ENCODE data around the gene EBF3.

The EBF3 gene

DNA sequence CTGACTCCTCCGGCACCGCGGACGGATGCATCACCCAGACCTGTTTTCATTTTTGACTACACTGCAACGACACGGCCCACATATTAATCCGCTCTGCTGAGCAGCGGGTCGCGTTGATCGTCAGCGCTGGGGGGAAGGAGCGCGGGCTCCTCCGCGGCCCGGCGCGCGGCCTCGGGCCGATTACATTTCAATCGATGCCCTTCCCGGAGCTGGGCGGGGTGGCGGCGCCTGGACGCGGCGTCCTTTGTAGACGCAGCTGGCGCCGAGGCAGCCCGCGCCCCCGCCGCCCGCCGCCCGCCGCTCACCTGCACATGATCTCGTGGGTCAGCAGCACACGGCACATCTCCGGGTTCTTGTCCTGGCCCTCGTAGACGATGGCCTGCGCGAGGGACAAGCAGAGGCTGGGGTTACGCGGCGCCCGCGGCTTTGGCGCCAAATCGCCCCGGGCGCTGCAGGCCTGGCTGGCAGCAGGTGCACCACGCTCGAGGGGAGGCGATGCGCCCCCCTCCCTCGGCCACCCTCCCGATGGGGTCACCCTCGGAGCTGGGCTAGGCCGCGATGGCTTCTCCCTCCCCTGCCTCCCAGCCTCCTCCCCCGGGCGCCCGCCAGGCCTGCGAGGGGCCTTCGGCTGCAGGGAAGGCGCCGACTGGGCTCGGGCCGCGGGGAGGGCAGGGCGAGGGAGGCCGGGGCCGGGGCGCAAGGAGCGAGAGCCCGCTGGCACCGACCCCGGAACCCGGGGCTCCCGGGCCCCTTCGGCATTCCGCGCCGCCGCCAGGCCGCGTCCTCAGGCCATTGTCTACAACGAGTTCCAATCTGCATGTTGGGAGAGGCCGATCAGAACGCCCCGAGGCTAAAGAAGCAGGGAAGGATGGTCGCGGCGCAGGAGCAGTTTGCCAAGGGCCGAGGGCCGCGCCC lies 5.2 kb downstream of the EBF3 start:
- peak; percentile 55 for DNase-seq

DNA sequence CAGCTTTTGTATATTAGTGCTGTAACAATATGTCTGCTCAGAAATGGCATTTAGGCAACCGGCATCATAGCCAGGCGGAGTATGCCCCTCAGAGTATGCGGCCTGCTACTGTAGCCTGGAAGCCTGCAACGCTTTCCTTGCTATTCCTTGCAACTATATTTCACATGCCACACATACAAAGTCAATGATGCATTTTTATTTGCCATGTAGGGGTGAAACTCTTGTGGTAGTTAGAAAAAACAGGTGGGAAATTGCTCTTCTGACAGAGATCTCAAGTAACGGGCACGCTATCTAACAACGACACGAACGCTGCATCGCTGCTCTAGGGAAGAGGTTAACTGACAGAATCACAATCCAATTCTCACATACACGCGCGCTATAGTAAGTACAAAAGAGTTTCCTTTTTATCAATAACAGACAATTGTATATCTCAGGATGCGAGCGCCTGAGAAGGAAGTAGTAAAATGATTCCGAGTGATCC lies 5.9 kb downstream of the EBF3 start:
- DNase-seq, result no peak

DNA sequence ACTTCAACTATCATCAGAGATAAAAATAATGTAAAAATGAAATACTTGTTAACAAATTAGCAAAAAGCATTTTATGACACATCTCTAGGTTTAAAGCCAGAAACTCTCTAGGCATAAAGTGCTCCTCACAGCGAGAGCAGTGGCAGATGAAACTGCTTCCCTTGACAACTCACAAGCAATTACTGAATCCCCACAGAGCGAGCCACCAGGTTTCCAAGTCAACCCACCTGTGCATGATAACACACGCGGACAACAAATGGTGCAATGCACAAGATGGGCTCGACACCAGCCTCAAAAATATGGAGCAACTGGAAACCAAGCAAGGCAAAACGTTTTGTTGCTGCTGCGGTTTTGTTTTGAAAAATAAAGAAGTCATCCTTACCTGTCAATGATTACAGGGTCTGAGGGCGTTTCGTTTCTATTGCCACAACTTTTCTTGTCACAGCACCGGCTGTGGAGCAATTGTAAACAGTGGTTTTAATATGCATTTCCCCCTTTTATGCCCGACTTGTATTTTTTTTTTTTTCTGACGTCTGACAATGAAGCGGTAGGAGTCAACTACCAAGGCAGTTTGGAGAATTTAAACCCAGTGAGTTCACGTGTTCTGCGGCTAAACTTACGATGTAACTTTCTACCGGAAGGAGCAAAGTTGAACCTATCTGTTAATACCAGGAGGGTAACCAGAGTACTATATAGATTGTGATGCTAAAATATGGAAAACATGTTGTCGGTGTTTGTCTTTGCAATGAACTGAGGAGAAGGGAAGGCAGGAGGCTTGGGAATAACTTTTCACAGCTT lies 7.0 kb downstream of the EBF3 start:
- no peak for DNase-seq

DNA sequence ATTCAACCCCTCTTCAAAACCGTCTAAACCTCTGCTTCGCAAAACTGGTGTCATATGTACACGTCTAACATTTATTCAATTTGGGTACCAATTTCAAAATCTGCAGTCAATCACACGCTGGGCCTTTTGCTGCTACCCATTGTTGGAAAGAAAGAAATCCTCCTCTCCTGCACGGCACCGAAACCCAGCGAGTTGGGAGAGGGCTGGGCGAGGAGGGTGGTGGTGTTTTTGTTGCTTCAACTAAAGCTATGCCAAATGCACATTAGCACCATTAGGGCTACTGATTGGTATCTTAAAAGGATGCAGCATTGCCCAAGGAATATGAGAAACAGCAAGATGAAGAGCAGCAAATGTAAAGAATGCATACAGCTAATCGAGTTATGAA lies 7.8 kb downstream of the EBF3 start:
- no peak for DNase-seq

DNA sequence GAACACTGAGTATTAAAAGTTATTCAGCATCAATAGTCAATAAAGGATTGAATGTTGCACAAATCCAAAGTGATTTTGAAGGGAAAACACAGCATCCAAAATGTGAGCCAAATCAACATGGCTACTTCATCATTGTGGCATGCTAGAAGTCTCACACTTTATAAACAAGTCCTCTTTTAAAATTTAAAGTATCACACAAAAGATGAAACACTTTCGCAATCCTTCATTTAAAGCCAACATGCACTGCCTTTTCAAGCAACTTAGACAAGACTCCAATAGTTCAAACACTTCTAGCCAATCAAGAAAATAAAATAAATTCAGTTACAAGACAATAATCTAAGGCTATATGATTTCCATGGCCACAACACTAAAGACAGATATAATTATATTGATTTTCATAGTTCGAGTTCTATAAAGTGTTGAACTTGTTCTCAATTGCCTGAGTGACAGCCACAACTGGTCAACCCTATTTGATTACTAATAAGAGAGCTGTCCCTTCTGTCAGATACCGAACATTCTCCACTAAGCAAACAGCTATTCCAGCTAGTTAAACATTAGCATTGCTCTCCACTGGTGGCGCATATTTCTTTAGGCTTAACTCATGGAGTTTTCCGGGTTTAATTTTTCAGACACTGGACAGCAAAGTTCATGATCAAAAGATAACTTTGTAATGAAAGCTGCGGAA lies 8.3 kb downstream of the EBF3 start:
- DNase-seq, result no peak

DNA sequence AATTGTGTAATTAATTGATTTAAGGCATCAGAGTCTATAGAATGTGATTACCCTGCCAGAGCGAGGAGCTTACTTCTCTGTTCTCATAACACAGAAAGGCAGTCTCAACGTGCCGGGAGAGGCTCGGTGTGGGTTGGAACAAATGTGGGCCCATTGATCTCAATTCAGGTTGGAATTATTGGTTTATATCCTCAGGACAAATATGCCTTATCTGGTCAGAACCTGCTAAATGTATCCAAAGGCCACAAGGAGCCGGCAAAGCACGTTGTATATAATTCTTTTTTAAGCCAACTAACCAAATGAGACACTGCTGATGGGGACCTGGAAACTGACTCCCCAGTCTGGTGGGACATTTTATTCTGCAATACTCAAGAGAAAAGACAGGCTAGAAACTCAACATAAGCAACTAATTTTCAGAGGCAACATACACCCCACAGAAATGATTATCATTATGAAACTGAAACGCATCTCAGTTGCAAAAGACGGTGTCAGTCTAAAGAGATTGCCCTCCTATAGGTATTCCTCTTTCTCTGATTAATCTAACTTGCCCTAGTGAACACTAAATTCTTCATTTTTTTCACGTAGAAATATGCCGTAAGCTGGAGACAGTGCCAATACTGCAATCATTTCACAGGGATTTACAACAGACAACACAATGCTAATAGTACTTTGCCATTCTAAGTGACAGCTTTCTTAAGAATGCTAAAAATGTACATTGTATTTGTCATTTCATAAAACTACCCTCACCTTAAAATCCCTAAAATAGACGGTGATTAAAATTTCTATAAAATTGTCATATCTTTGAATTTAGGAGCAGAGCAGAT lies 9.4 kb downstream of the EBF3 start:
- DNase-seq, result no peak

DNA sequence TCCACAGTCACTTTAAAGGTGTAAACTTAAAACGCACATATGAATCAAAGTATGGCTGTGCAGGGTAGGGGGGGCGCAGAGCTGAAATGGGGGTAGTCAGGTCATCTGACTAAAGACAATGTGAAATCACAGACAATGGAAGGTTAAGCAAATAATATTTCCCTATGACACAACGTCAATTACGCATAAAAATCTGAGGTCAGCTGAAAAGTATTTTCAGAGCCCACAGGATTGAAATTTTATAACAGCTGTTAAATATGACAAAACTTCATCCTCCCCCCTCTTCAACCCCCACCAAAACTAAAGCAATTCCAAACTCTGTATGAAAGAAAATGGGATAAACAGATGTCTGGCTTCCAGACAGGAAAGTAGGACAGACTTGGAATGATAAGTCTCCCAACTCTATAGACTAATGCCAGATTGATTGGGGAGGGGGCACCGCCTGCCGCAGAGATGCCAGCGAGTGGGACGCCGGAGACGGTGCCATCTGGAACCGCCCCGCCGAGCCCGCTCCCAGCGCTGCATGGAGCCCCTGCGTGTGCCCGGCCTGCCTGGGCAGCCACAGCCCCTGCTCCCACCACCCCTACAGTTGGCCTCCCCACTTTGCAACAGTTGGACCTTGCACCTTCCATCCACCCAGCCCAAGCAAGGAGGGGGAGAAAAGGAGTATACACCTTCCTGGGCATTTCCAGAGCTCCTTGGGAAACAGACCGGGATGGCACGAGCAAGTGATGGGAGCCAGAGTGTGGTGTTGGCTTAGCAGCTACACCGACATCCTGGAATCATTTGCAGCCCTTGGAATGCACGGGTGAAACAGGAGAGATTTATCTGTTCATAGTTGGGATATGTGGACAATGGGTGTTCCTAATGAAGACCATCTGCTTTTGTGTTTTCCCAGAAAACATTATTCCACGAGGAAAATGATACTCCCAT lies 10.7 kb downstream of the EBF3 start:
- DNase-seq, result no peak

DNA sequence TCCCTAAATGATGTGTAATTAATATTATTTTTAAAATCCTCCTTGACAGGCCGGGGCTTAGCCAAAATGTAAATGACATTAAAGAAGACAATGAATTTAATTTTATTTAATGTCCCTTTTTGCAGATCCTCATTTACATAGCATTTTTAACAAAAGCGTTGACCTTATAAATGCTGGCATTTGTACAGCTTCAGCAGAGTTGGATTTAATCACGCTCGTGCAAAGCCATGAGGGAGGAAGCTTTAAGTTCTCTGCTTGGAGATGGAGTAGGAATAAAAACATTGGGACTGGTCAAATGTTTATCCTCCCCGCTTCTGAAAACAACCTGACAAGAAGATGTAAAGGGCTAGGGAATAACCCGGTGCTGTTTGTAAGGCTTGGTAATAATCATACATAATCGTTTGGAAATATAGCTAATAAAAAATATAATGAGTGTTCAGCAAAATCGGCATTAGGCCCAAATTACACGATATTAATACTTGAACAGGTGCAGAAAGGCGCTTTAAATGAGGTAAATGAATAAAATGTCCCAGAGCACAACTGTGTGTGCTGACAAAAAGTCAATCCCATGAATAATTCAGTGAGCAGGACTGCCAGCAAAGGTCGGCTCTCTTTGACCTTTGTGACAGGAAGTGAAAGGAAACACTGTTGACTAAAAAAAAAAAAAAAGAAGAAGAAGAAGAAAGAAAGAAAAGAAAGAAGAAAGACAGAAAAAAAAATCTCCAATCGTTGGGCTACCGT lies 11.5 kb downstream of the EBF3 start:
- DNase-seq, result no peak

DNA sequence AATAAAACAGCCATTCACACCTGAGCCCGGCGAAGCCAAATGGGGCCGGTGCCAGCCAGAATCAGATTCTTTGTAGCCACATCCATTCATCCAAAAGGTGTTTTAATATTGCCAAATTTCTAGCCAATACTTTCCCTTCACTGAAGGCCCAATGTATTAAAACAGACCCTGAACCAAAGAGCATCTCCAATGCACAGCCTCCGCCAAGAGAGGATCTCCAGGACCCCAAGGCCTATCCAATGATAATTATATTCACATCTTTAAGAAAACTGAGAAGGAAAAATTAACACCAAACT lies 12.2 kb downstream of the EBF3 start:
- DNase-seq, result no peak

DNA sequence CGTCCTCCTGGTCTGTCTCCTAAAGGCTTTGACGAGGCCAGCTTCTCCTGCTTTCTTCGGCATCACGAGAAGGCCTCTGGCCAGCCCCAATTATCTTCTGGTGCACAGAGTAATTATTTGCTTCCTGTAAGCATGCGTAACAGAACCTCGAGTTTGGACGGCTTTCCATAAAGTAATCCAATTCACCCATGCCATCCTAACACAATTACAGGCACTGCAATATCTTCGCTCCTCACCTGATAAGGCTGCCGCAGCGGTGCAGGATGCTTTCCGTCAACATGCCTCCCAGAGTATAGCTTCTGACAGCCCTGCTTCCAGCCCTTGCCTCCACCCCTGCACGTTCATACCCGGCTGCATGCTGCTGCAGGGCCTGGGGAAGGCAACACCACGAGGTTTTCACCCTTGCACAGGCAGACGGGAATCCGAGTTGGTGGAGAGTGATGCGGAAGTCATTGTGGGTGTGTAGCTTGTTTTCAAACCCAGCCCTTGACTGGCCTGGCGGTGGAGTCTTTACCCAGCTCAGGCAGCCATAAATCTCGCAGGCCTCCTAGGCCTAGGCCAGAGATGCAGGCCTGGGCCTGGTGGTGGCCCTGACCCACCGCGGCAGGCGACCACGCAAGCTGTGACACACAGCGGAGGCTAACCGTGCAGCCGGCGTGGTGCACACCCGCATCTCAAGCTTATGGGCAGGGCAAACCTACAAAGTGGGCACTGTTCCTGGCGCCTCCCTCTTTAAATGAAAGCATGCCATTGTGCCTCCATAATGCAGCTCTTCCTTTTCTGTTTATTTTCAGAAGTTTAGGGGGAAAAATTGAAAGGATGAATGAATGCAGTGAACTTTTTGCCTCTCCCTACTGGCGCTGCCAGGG lies 12.7 kb downstream of the EBF3 start:
- no peak for DNase-seq

DNA sequence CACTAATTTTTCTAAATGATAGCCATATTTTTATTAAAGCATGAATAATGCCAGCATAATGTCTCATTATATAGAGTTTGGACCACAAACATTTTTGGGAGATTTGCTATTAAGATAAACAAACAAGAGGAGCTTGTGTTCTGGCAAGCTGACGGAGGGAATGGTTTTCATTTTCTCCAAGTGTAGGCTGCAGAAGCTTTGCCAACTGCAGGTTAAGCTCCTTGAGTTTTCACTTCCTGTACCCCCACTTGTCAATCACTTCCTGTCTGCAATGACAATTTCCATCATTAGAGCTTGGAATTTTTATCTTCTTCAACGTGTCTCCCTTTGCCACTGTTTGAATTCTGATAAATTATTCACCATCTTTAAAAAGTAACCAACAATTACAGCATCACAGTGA lies 13.4 kb downstream of the EBF3 start:
- no peak for DNase-seq

DNA sequence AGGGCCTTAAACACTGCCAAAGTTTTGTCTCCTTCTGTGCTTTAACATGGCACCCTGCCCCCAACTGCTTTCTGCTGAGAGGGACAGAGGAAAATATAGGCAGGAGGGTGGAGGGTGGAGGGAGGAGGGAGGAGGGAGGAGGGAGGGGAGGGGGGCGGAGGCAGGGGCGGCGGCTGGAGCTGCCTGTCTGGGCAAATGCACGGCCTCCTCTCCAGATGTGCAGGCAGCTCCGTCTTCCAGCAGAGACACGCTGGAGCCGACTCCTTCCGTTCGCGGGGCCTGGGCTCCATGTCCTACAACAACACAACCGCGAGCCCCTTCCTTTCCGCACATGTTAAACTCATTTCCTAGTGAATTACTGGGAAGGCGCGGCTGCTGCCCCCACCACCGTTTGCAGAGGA lies 14.2 kb downstream of the EBF3 start:
- DNase-seq, result peak; percentile 39

DNA sequence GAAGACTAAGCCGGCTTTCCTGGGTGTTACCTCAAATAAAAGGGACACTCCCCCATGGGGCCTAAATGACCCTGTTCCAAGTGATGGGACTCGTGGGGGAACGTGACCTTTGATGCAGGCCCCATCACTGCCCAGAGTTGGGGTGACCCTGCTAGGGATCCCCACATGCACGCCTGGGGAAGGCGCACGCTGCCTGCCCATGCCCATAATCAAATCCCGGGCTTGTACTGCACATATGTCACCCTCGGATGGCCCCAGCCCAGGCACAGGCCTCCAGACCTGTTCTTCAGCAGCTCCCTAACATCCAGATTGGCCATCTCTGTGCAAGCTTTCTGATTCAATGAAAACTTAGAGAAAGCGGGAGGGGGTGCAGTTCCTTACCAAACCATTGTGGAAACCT lies 14.7 kb downstream of the EBF3 start:
- no peak for DNase-seq

DNA sequence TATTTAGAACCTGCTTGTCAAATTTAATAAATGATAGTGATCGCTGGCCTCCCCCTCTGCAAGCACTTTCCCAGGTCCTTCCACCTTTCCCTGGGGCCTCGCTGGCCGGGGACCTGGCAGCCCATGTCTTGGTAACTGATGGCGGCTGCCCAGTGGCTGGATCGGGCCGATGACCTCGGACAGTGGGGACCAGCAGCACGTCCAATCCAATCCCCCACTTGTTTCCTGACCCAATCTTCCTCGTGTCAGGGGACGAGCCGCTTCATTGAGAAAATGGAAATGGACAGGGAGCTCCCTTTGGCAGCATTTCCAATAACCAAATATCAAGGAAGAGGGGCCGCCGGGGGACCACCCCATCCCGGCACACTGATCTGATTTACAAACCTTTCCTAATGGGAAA lies 17.2 kb downstream of the EBF3 start:
- no peak for DNase-seq

DNA sequence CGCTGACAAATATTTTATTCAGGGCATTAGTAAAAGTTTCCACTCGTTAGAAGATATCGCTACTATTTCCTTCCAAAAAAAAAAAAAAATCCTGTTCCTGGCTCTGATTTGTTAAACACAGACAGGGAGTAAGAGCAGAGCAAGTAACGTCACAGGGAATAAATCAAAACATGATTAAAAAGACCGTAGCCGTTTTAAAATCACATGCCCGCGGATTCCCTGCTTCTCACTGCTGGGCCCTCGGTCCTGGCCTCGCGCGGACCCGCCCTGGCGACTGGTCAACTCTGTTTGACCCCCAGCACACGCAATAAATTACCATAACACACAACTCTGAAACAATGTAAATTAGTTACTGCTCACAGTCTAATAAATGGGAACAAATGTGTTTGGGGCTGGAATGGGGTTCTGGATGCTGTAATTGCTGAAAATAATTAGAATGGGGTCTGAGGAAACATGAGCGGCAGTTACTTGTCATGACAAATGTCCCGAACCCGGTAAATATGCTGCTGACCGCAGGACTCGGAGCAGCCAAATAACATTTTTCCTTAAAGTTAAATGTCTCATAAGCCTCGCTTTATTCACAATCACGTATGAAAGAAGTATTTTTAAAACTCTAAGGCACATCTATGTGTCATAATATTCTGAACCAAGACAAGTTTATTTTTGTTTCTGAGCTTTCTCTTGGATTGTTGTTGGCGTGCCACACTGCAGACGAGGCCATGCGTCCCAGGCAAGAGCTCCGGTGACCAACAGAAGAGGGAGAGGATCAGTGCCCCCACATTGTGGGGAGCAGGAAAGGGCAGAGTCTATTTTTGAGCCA lies 17.9 kb downstream of the EBF3 start:
- DNase-seq, result no peak

DNA sequence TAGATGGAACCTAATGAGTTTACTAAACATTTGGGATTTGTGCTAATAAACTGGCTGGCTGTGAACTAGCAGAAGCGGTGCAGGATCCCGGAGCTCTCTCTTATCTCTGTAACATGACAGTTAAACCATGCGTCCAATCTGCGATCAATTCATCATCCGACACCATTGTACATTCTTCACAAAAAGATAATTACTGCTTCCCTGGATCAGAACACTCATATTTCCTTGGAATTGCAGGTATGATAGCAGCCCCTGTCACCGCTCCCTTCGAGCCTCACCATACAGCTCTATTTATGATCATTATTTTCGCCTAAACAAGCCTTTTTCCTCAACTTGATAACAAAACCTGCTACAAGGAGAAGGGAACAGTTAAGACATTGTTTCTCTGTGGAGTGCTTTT lies 18.5 kb downstream of the EBF3 start:
- no peak for DNase-seq

DNA sequence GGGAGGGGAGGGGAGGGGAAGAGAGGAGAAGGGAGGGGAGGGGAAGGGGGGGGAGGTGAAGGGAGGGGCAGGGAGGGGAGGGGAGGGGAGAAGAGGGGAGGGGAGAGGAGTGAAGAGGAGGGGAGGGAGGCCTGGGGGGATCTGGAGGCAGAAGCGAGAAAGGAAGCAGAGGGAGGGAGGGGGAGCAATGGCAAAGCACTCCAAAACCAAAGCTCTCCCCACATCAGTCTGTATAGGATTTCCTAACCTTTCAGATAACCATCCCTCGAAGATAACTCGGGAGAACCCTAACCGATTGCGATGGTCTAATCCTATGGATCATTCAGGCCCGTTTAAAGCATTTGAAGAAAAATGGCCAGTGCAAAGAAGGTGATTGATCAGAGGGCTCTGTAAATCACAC lies 19.0 kb downstream of the EBF3 start:
- no peak for DNase-seq

DNA sequence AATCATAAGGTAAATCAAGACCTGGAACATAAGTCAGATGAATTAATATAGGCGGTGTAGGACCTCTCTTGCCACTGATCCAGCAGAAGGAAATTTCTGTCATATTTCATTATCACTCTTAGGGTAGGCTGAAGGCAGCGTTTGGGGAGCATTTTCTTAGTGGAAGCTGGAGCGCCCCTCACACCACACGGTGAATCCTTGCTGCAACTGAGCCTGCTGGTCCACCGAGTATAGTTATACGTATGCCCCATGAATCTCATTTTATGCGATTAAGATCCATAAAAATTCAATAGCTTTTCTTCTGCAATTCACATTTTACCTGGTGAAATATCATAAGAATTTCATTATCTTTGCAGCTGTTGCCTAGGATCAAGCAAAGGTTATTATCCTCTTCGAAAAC lies 19.6 kb downstream of the EBF3 start:
- DNase-seq, result no peak
